ENCODE results near the gene PLCB1.

The PLCB1 gene

DNA sequence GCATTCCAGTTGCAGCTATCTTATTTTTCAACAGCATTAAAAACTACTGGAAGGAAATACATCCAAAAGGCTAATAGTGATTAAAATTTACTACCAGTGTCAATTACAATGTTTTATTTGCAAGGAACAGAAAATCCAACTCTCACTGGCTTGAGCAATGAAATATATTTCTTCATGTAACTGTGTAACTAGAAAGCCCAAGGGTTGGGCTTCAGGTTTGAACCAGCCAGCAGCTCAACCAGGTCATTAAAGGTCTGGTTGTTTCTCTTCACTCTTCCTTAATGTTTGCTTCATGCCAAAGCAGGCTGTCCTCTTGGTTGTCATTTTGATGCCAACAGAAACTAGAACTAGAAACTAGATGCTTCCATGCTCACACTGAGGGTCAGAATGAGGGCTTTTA lies 437.7 kb downstream of the PLCB1 start:
- Histone ChIP-seq H3K27me3 (ENCODE audit: insufficient read depth, low read length) (no peaks in the 10 kb centered on the region), H2AFZ (ENCODE audit: low read length) (peak overlapping the region; percentile 81; the same call in 1 of the 2 replicates), H3K4me1 (ENCODE audit: insufficient read depth, low read length, severe bottlenecking) (peaks cover 3% of the 10 kb centered on the region), H3K36me3 (ENCODE audit: insufficient read depth, low read length) (no peaks in the 10 kb centered on the region), H3K4me2 (ENCODE audit: low read length) (no peak overlapping the region), H3K4me3 (ENCODE audit: low read depth, low read length, poor library complexity, severe bottlenecking) (no peak overlapping the region), H3K9ac (ENCODE audit: low read length) (no peak overlapping the region), H3K9me3 (ENCODE audit: low read length) (no peaks in the 10 kb centered on the region), H3K9me2 (ENCODE audit: low read depth, low read length) (no peaks in the 10 kb centered on the region), H3F3A (ENCODE audit: insufficient read depth, low read length) (no peaks in the 10 kb centered on the region), H3K79me2 (ENCODE audit: insufficient read depth, low read length) (no peaks in the 10 kb centered on the region), H3K27ac (ENCODE audit: low read depth, low read length, poor library complexity, severe bottlenecking) (no peak overlapping the region), H4K20me1 (ENCODE audit: insufficient read depth, low read length) (no peaks in the 10 kb centered on the region)
- TF ChIP-seq, protein P1, sequence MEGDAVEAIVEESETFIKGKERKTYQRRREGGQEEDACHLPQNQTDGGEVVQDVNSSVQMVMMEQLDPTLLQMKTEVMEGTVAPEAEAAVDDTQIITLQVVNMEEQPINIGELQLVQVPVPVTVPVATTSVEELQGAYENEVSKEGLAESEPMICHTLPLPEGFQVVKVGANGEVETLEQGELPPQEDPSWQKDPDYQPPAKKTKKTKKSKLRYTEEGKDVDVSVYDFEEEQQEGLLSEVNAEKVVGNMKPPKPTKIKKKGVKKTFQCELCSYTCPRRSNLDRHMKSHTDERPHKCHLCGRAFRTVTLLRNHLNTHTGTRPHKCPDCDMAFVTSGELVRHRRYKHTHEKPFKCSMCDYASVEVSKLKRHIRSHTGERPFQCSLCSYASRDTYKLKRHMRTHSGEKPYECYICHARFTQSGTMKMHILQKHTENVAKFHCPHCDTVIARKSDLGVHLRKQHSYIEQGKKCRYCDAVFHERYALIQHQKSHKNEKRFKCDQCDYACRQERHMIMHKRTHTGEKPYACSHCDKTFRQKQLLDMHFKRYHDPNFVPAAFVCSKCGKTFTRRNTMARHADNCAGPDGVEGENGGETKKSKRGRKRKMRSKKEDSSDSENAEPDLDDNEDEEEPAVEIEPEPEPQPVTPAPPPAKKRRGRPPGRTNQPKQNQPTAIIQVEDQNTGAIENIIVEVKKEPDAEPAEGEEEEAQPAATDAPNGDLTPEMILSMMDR (IDR thresholded peaks at IDR 0.05; ENCODE audit: low read length) = no peak
- no peak for TF ChIP-seq EZH2 (IDR thresholded peaks at IDR 0.05; ENCODE audit: borderline replicate concordance, low read length)

DNA sequence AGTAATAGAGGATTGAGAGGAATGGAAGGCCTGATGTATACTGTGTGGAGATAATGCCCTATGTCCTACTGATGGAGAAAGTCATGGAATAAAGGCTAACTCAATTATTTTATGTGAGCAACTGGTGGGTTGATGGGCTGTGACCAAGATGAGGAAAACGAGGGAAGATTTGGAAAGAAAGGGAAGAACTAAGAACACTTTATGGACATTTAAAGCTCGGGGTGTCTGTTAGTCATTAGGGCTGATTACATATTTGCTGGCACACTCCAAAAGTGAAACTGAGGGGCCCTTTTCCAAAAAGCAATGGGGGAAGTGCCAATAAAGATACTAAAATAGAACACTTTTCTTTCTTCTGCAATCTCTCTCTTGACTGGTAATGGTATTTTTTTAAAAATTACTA lies 439.5 kb downstream of the PLCB1 start:
- no peak overlapping the region for H3K4me2 ChIP-seq (ENCODE audit: low read length)
- no peak overlapping the region for H3K9ac ChIP-seq (ENCODE audit: low read length)
- H3K27me3 ChIP-seq (ENCODE audit: insufficient read depth, low read length) = no peaks in the 10 kb centered on the region
- H3K4me3 ChIP-seq (ENCODE audit: low read depth, low read length, poor library complexity, severe bottlenecking) = no peak overlapping the region
- no peaks in the 10 kb centered on the region for H4K20me1 ChIP-seq (ENCODE audit: insufficient read depth, low read length)
- H3K27ac ChIP-seq (ENCODE audit: low read depth, low read length, poor library complexity, severe bottlenecking) = no peak overlapping the region
- H3K4me1 ChIP-seq (ENCODE audit: insufficient read depth, low read length, severe bottlenecking) = peaks cover 3% of the 10 kb centered on the region
- no peaks in the 10 kb centered on the region for H3K9me2 ChIP-seq (ENCODE audit: low read depth, low read length)
- no peaks in the 10 kb centered on the region for H3K36me3 ChIP-seq (ENCODE audit: insufficient read depth, low read length)
- TF ChIP-seq, protein P1 (IDR thresholded peaks at IDR 0.05; ENCODE audit: low read length) = no peak
- no peak for TF ChIP-seq EZH2 (IDR thresholded peaks at IDR 0.05; ENCODE audit: borderline replicate concordance, low read length)
- H3K9me3 ChIP-seq (ENCODE audit: low read length) = no peaks in the 10 kb centered on the region
- no peaks in the 10 kb centered on the region for H3F3A ChIP-seq (ENCODE audit: insufficient read depth, low read length)
- H3K79me2 ChIP-seq (ENCODE audit: insufficient read depth, low read length) = no peaks in the 10 kb centered on the region
- no peak overlapping the region for H2AFZ ChIP-seq (ENCODE audit: low read length)

DNA sequence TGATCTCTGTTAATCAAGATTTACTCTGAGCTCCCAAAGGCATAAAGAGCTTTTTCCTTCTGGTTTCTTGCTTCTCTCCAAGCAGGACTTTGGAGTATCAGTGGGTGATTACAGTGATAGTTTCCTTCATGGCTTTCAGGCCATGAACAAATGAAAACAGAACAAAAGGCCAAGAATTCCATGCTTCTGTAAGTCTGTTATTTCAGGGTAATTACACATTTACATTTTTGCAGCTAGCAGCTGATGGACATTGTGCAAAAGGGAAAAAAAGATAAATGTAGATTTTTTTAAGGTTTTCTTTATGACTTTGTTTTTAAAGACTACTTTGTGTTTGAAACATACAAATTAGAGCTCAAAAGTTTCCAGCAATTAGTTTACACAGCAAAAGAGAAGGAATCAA lies 441.6 kb downstream of the PLCB1 start:
- H3K4me1 ChIP-seq (ENCODE audit: insufficient read depth, low read length, severe bottlenecking) = peaks cover 3% of the 10 kb centered on the region
- H4K20me1 ChIP-seq (ENCODE audit: insufficient read depth, low read length) = no peaks in the 10 kb centered on the region
- no peaks in the 10 kb centered on the region for H3K36me3 ChIP-seq (ENCODE audit: insufficient read depth, low read length)
- TF ChIP-seq, protein P1 (IDR thresholded peaks at IDR 0.05; ENCODE audit: low read length) = no peak
- no peak for TF ChIP-seq EZH2 (IDR thresholded peaks at IDR 0.05; ENCODE audit: borderline replicate concordance, low read length)
- no peaks in the 10 kb centered on the region for H3K9me3 ChIP-seq (ENCODE audit: low read length)
- no peaks in the 10 kb centered on the region for H3F3A ChIP-seq (ENCODE audit: insufficient read depth, low read length)
- no peaks in the 10 kb centered on the region for H3K79me2 ChIP-seq (ENCODE audit: insufficient read depth, low read length)
- no peak overlapping the region for H3K4me3 ChIP-seq (ENCODE audit: low read depth, low read length, poor library complexity, severe bottlenecking)
- H2AFZ ChIP-seq (ENCODE audit: low read length) = no peak overlapping the region
- no peak overlapping the region for H3K27ac ChIP-seq (ENCODE audit: low read depth, low read length, poor library complexity, severe bottlenecking)
- H3K4me2 ChIP-seq (ENCODE audit: low read length) = no peak overlapping the region
- no peaks in the 10 kb centered on the region for H3K27me3 ChIP-seq (ENCODE audit: insufficient read depth, low read length)
- H3K9me2 ChIP-seq (ENCODE audit: low read depth, low read length) = no peaks in the 10 kb centered on the region
- no peak overlapping the region for H3K9ac ChIP-seq (ENCODE audit: low read length)
